Gastroesophageal sphincter (tissue), 3 donors: ENCODE data around the gene VAMP4.

Experiments
- POLR2A ChIP-seq, 2 donors: fragments of 450-650 bp; IDR thresholded peaks; one replicate each; pipeline ENCODE4 v1.6.1; 2017; ENCODE audit warnings: antibody characterized with exemption in 2 of 2, mild to moderate bottlenecking in 2 of 2, moderate library complexity in 1 of 2
- TF ChIP-seq, protein P1 (sequence below), 4 experiments: fragments of 200-600 bp in 2 of 4; fragments of 450-650 bp in 2 of 4; sonication (generic) in 1 of 4; IDR thresholded peaks; one replicate each; pipeline ENCODE4 v1.5.1; 2017 to 2019; ENCODE audit warnings: antibody characterized with exemption in 4 of 4, mild to moderate bottlenecking in 2 of 4, moderate library complexity in 2 of 4

DNA sequence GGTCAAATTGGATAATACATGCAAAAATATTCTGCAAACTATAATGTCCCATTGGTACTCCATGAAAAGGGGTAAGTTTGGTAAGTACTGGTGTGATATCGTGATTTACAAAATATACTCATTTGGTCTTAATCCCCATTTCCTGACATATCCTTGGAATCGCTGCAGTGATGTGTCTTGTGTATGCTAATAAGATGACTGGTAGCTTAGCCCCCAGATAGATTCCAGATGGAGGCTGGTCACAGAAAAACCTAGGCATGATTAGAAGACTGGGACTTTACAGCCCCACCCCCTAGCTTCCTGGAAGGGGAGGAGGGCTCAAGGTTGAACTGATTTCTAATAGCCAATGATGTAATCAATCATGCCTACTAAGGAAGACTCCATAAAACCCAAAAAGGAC is 3.0 kb downstream of the VAMP4 start:
- TF ChIP-seq POLR2A (IDR thresholded peaks at IDR 0.05): no peak
- TF ChIP-seq, protein P1, sequence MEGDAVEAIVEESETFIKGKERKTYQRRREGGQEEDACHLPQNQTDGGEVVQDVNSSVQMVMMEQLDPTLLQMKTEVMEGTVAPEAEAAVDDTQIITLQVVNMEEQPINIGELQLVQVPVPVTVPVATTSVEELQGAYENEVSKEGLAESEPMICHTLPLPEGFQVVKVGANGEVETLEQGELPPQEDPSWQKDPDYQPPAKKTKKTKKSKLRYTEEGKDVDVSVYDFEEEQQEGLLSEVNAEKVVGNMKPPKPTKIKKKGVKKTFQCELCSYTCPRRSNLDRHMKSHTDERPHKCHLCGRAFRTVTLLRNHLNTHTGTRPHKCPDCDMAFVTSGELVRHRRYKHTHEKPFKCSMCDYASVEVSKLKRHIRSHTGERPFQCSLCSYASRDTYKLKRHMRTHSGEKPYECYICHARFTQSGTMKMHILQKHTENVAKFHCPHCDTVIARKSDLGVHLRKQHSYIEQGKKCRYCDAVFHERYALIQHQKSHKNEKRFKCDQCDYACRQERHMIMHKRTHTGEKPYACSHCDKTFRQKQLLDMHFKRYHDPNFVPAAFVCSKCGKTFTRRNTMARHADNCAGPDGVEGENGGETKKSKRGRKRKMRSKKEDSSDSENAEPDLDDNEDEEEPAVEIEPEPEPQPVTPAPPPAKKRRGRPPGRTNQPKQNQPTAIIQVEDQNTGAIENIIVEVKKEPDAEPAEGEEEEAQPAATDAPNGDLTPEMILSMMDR (IDR thresholded peaks at IDR 0.05): no peak
